Transverse colon (tissue), 4 donors: Measurements from ENCODE around the gene POU3F2. TPM values are rescaled to one million over a fixed set of nuclear protein-coding genes. Genes with fewer than 3 reads are reported as not detected.

Source experiments
- DNase-seq: peaks from one replicate; pipeline ENCODE4 v3.0.0-alpha.2; 2019
- H3K27ac ChIP-seq, 4 donors: fragments of 200-600 bp; sonication (generic); 2 replicates each; pipeline ENCODE4 v1.5.1; 2016 to 2018; ENCODE audit warnings: inconsistent platforms in 4 of 4
- H3K27me3 ChIP-seq: fragments of 200-600 bp; sonication (generic); 2 replicates; pipeline ENCODE4 v1.5.1; 2017; ENCODE audit warnings: inconsistent platforms
- H3K36me3 ChIP-seq, 4 donors: fragments of 200-600 bp; sonication (generic); 2 replicates each; pipeline ENCODE4 v1.5.1; 2017 to 2019; ENCODE audit warnings: inconsistent platforms in 4 of 4
- H3K4me1 ChIP-seq, 4 donors: fragments of 200-600 bp; sonication (generic); 2 replicates each; pipeline ENCODE4 v1.5.1; 2017 to 2020; ENCODE audit warnings: inconsistent platforms in 4 of 4
- H3K4me3 ChIP-seq, 4 donors: fragments of 200-600 bp; sonication (generic); 1 replicate in 1 of 4; 2 replicates in 3 of 4; pipeline versions ENCODE4 v1.5.1 to v1.6.1; 2017 to 2019; ENCODE audit warnings: inconsistent platforms in 4 of 4
- H3K9me3 ChIP-seq, 2 donors: fragments of 200-600 bp; sonication (generic); 2 replicates each; pipeline ENCODE4 v1.5.1; 2017 to 2019; ENCODE audit warnings: inconsistent platforms in 2 of 2
- EP300 ChIP-seq: sonication (generic); formaldehyde crosslinking; IDR thresholded peaks from one replicate; pipeline ENCODE4 v1.6.1; 2017; ENCODE audit warnings: antibody characterized with exemption, low read depth
- POLR2A ChIP-seq: fragments of 450-650 bp; IDR thresholded peaks from one replicate; pipeline ENCODE4 v1.6.1; 2016; ENCODE audit warnings: antibody characterized with exemption, mild to moderate bottlenecking, moderate library complexity
- POLR2AphosphoS5 ChIP-seq, 3 donors: sonication (generic); formaldehyde crosslinking; IDR thresholded peaks; one replicate each; pipeline ENCODE4 v1.6.1; 2016; ENCODE audit warnings: antibody characterized with exemption in 3 of 3
- WGBS, 2 donors: methylation state at CpG; one replicate each; pipeline ENCODE4 v1.1.5; 2018; ENCODE audit warnings: low coverage in 1 of 2; 5-methylcytosine and 5-hydroxymethylcytosine counted together
- in situ Hi-C, 4 donors: fragments of 200-750 bp; cut with MboI; loops; one replicate each; pipeline versions ENCODE4 v1.15.0 to v1.15.1; 2017; ENCODE audit warnings: low sequenced_read_pairs in 3 of 4, low pct_ligation_motif_present in 1 of 4, low pct_unique_long_range_greater_than_20kb in 1 of 4
- intact Hi-C: fragments of 100-400 bp; cut with DNase I; formaldehyde crosslinking; loops from one replicate; pipeline ENCODE4 v1.15.1; 2023; ENCODE audit warnings: low total_unique reads
- total RNA-seq, 4 donors: library from RNA; depleted of rRNA; stranded (reverse); fragments of >200 nt; gene quantifications; one replicate each; pipeline ENCODE4 v1.1.0, GENCODE V29; 2016
- TF ChIP-seq, protein P1 (sequence below), 5 experiments: fragments of 200-600 bp in 3 of 5; fragments of 450-650 bp in 2 of 5; sonication (generic) in 3 of 5; IDR thresholded peaks; 1 replicate in 2 of 5; 2 replicates in 3 of 5; pipeline ENCODE4 v1.5.1; 2016 to 2017; ENCODE audit warnings: antibody characterized with exemption in 5 of 5, inconsistent platforms in 3 of 5, mild to moderate bottlenecking in 2 of 5, moderate library complexity in 1 of 5

POU3F2 gene
- total RNA-seq, 4 donors from 2014 or later: not detected

- intact Hi-C loops: no loop called here
- H3K4me1 ChIP-seq: no peaks in the 10 kb centered on the region
- no peak for DNase-seq
- H3K36me3 ChIP-seq: no peaks in the 10 kb centered on the region
- 96 to 98% methylated on average over 4 to 6 of the region's 6 CpGs for WGBS, 2 donors
- in situ Hi-C loops: no loop called here
- no peaks in the 10 kb centered on the region for H3K9me3 ChIP-seq
- H3K27ac ChIP-seq: no peak overlapping the region
- no peaks in the 10 kb centered on the region for H3K27me3 ChIP-seq
- H3K4me3 ChIP-seq: no peak overlapping the region
- TF ChIP-seq, protein P1, sequence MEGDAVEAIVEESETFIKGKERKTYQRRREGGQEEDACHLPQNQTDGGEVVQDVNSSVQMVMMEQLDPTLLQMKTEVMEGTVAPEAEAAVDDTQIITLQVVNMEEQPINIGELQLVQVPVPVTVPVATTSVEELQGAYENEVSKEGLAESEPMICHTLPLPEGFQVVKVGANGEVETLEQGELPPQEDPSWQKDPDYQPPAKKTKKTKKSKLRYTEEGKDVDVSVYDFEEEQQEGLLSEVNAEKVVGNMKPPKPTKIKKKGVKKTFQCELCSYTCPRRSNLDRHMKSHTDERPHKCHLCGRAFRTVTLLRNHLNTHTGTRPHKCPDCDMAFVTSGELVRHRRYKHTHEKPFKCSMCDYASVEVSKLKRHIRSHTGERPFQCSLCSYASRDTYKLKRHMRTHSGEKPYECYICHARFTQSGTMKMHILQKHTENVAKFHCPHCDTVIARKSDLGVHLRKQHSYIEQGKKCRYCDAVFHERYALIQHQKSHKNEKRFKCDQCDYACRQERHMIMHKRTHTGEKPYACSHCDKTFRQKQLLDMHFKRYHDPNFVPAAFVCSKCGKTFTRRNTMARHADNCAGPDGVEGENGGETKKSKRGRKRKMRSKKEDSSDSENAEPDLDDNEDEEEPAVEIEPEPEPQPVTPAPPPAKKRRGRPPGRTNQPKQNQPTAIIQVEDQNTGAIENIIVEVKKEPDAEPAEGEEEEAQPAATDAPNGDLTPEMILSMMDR (IDR thresholded peaks at IDR 0.05): no peak
- no peak for TF ChIP-seq EP300
- no peak for TF ChIP-seq POLR2AphosphoS5 (IDR thresholded peaks at IDR 0.05)
- TF ChIP-seq POLR2A: no peak
Measured at GRCh38 chr6:98864497-98864896, 30.1 kb downstream of the POU3F2 start.

GRCh38 chr6:98871057-98871456, 36.7 kb downstream of the POU3F2 start:
- TF ChIP-seq, protein P1 (IDR thresholded peaks at IDR 0.05): no peak
- no peak for TF ChIP-seq POLR2A
- no peak for TF ChIP-seq POLR2AphosphoS5 (IDR thresholded peaks at IDR 0.05)
- TF ChIP-seq EP300: no peak
- Histone ChIP-seq H3K4me3 (no peak overlapping the region), H3K4me1 (no peaks in the 10 kb centered on the region), H3K27ac (no peak overlapping the region), H3K36me3 (peaks cover 0 to 5% (median 1%) of the 10 kb centered on the region in 4 donors), H3K9me3 (no peaks in the 10 kb centered on the region), H3K27me3 (no peaks in the 10 kb centered on the region)
- in situ Hi-C loops (no loop called here), intact Hi-C loops (no loop called here)
- WGBS, 2 donors: 21 to 41% methylated on average over 3 of the region's 3 CpGs
- no peak for DNase-seq

DNA sequence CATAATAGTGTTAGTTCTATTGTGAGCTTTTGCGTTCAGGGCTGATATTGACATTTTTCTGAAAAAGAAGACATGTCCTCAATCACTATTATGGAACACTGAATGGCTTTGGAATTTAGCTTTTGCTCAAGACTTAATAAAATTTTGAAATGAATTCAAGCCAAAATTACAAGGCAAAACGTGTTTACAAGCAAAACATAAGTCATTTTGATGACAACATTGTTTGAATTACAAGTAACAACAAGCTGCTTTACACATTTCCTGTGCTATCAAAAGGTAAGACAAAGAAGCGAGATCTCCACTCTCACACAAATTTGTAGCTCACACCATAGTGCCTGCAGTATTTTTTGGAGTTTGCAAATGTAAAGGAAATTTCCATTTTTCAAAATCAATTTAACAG, 37.4 kb downstream of the POU3F2 start:
- in situ Hi-C loops (no loop called here), intact Hi-C loops (no loop called here)
- WGBS, 2 donors: 75 to 84% methylated on average over 2 to 3 of the region's 3 CpGs
- H3K27me3 ChIP-seq: no peaks in the 10 kb centered on the region
- H3K9me3 ChIP-seq: no peaks in the 10 kb centered on the region
- no peak overlapping the region for H3K27ac ChIP-seq
- H3K36me3 ChIP-seq: peaks cover 0 to 5% (median 1%) of the 10 kb centered on the region in 4 donors
- TF ChIP-seq POLR2A: no peak
- TF ChIP-seq, protein P1 (IDR thresholded peaks at IDR 0.05): no peak
- no peak for TF ChIP-seq EP300
- no peak for TF ChIP-seq POLR2AphosphoS5 (IDR thresholded peaks at IDR 0.05)
- DNase-seq: no peak
- no peaks in the 10 kb centered on the region for H3K4me1 ChIP-seq
- no peak overlapping the region for H3K4me3 ChIP-seq

- in situ Hi-C loops (no loop called here), intact Hi-C loops (no loop called here)
- Histone ChIP-seq H3K4me1 (no peaks in the 10 kb centered on the region), H3K27ac (no peak overlapping the region), H3K36me3 (peaks cover 0 to 7% (median 3%) of the 10 kb centered on the region in 4 donors), H3K9me3 (no peaks in the 10 kb centered on the region), H3K4me3 (no peak overlapping the region), H3K27me3 (no peaks in the 10 kb centered on the region)
- no peak for DNase-seq
- WGBS, 2 donors: 75 to 83% methylated on average over 2 of the region's 2 CpGs
- TF ChIP-seq POLR2AphosphoS5 (IDR thresholded peaks at IDR 0.05) (no peak), POLR2A (no peak), EP300 (no peak)
- TF ChIP-seq, protein P1 (IDR thresholded peaks at IDR 0.05): no peak
Measured at GRCh38 chr6:98875375-98875774, 41.0 kb downstream of the POU3F2 start.
